ENCODE measurements around the gene ATAD3C. TPM values are rescaled to one million over a fixed set of nuclear protein-coding genes. Genes with fewer than 3 reads are reported as not detected.

ATAD3C gene
- polyA plus RNA-seq, 1 of the 3 experiments (the other 2 are of a cell fraction): 0.38 TPM

DNA sequence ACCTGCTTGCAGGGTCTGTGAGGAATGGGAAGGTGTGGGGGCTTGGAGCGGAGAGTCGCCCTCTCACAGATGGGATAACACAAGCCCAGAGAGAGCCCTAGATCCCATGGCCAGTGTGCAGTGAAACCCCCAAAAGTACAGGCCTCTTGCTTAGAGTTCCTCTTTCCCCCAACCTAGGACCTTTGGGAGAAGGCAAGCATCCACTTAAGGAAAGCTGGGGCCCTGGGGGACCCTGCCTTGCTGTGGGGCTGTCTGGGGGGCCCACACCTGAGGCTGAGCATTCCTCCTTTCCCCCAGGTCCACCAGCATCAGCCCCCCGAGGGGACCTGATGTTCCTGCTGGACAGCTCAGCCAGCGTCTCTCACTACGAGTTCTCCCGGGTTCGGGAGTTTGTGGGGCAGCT is 12.9 kb upstream of the ATAD3C start:
- Histone ChIP-seq H3K79me2 (ENCODE audit: insufficient read depth) (no peaks in the 10 kb centered on the region), H3K4me2 (peak overlapping the region; percentile 68; the same call in 1 of the 2 replicates), H3K9ac (no peak overlapping the region), H3K36me3 (replicated peaks in 1 of 2; ENCODE audit: control insufficient read depth in 1 of 2, insufficient read depth in 2 of 2, low read length in 1 of 2) (no peaks in the 10 kb centered on the region), H2AFZ (ENCODE audit: low read depth) (no peak overlapping the region), H3K27ac (ENCODE audit: low read depth in 2 of 2, low read length in 1 of 2) (no peak overlapping the region), H3K4me3 (ENCODE audit: low read depth in 2 of 2, low read length in 1 of 2) (no peak overlapping the region), H4K20me1 (ENCODE audit: insufficient read depth) (no peaks in the 10 kb centered on the region), H3F3A (replicated peaks; ENCODE audit: insufficient read depth) (no peaks in the 10 kb centered on the region), H3K9me2 (no peaks in the 10 kb centered on the region), H3K9me3 (no peaks in the 10 kb centered on the region), H3K4me1 (ENCODE audit: control insufficient read depth in 1 of 2, insufficient read depth in 2 of 2, low read depth in 1 of 2, low read length in 1 of 2) (peaks cover 0 to 21% of the 10 kb centered on the region in 2 experiments; a peak in 1 of 4 replicates), H3K27me3 (ENCODE audit: insufficient read depth) (no peaks in the 10 kb centered on the region)
- ChIA-PET POLR2A (no interaction called here), CTCF (no interaction called here)
- no peak for TF ChIP-seq PBX3 (IDR thresholded peaks at IDR 0.05)
- TF ChIP-seq SMC3 (IDR thresholded peaks at IDR 0.05; ENCODE audit: low read depth, low read length): no peak
- TF ChIP-seq FOXJ3 (CRISPR knock-in tag; IDR thresholded peaks at IDR 0.05): no peak
- no peak for TF ChIP-seq MXI1 (IDR thresholded peaks at IDR 0.05; ENCODE audit: low read depth, low read length)
- no peak for TF ChIP-seq YY1 (IDR thresholded peaks at IDR 0.05; ENCODE audit: low read depth)
- 96% methylated on average over 2 of the region's 7 CpGs for WGBS (ENCODE audit: low lambda C conversion rate)
- DNase-seq: no peak

DNA sequence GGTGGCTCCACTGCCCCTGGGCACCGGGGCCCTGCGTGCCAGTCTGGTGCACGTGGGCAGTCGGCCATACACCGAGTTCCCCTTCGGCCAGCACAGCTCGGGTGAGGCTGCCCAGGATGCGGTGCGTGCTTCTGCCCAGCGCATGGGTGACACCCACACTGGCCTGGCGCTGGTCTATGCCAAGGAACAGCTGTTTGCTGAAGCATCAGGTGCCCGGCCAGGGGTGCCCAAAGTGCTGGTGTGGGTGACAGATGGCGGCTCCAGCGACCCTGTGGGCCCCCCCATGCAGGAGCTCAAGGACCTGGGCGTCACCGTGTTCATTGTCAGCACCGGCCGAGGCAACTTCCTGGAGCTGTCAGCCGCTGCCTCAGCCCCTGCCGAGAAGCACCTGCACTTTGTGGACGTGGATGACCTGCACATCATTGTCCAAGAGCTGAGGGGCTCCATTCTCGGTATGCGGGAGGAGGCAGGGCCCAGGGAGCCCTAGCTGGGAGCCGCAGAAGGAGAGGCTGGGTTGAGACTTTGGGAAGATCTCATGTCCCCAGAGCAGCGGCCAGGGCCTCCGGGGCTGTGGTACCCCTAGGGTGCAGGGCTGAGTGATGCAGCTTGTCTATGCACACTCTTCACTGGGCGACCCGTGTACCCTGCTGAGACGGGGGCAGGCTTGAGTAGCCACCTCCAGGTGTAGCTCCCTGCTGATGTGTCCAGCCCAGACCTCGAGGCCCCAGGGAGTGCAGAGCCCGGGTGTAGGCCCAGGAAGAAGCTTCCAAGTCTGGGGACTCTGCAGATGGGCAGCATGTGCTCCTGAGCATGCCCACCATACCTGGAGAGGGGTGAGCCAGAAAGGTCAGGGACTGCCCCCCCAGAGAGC is 12.2 kb upstream of the ATAD3C start:
- Histone ChIP-seq H2AFZ (ENCODE audit: low read depth) (no peak overlapping the region), H3K27ac (ENCODE audit: low read depth in 2 of 2, low read length in 1 of 2) (no peak overlapping the region), H3K4me2 (no peak overlapping the region), H3K4me1 (ENCODE audit: control insufficient read depth in 1 of 2, insufficient read depth in 2 of 2, low read depth in 1 of 2, low read length in 1 of 2) (peaks cover 0 to 16% of the 10 kb centered on the region in 2 experiments; a peak in 1 of 4 replicates), H3K79me2 (ENCODE audit: insufficient read depth) (no peaks in the 10 kb centered on the region), H3K9ac (no peak overlapping the region), H3K36me3 (replicated peaks in 1 of 2; ENCODE audit: control insufficient read depth in 1 of 2, insufficient read depth in 2 of 2, low read length in 1 of 2) (no peaks in the 10 kb centered on the region), H3K9me3 (no peaks in the 10 kb centered on the region), H3K9me2 (no peaks in the 10 kb centered on the region), H4K20me1 (ENCODE audit: insufficient read depth) (no peaks in the 10 kb centered on the region), H3K4me3 (ENCODE audit: low read depth in 2 of 2, low read length in 1 of 2) (no peak overlapping the region), H3F3A (replicated peaks; ENCODE audit: insufficient read depth) (no peaks in the 10 kb centered on the region), H3K27me3 (ENCODE audit: insufficient read depth) (no peaks in the 10 kb centered on the region)
- ChIA-PET CTCF (interaction anchor here (1.4 kb wide), 1 partner anchor 68 kb away, joined by 3 read pairs; no protein-coding TSS in a partner anchor), POLR2A (no interaction called here)
- no CpG with 5 or more reads among the region's 31 CpGs for WGBS (ENCODE audit: low lambda C conversion rate)
- TF ChIP-seq PBX3 (IDR thresholded peaks at IDR 0.05): no peak
- TF ChIP-seq MXI1 (IDR thresholded peaks at IDR 0.05; ENCODE audit: low read depth, low read length): no peak
- TF ChIP-seq SMC3 (IDR thresholded peaks at IDR 0.05; ENCODE audit: low read depth, low read length): no peak
- TF ChIP-seq ELF1 (IDR thresholded peaks at IDR 0.05): no peak
- no peak for TF ChIP-seq RFX5 (IDR thresholded peaks at IDR 0.05; ENCODE audit: low read length)
- no peak for TF ChIP-seq CTCF (IDR thresholded peaks at IDR 0.05)
- no peak for TF ChIP-seq USF1 (IDR thresholded peaks at IDR 0.05; ENCODE audit: borderline replicate concordance, low read depth)
- peak; percentile 34 for DNase-seq

Measured in SK-N-SH (cell line).